ENCODE measurements around the gene ZNF592.
"Not testable (repeated sequence)": the region's sequence is repeated elsewhere in the genome, so short reads cannot be mapped to it uniquely, and the experiment has no call there.

ZNF592 gene, protein sequence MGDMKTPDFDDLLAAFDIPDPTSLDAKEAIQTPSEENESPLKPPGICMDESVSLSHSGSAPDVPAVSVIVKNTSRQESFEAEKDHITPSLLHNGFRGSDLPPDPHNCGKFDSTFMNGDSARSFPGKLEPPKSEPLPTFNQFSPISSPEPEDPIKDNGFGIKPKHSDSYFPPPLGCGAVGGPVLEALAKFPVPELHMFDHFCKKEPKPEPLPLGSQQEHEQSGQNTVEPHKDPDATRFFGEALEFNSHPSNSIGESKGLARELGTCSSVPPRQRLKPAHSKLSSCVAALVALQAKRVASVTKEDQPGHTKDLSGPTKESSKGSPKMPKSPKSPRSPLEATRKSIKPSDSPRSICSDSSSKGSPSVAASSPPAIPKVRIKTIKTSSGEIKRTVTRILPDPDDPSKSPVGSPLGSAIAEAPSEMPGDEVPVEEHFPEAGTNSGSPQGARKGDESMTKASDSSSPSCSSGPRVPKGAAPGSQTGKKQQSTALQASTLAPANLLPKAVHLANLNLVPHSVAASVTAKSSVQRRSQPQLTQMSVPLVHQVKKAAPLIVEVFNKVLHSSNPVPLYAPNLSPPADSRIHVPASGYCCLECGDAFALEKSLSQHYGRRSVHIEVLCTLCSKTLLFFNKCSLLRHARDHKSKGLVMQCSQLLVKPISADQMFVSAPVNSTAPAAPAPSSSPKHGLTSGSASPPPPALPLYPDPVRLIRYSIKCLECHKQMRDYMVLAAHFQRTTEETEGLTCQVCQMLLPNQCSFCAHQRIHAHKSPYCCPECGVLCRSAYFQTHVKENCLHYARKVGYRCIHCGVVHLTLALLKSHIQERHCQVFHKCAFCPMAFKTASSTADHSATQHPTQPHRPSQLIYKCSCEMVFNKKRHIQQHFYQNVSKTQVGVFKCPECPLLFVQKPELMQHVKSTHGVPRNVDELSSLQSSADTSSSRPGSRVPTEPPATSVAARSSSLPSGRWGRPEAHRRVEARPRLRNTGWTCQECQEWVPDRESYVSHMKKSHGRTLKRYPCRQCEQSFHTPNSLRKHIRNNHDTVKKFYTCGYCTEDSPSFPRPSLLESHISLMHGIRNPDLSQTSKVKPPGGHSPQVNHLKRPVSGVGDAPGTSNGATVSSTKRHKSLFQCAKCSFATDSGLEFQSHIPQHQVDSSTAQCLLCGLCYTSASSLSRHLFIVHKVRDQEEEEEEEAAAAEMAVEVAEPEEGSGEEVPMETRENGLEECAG (N-terminal part only)

DNA sequence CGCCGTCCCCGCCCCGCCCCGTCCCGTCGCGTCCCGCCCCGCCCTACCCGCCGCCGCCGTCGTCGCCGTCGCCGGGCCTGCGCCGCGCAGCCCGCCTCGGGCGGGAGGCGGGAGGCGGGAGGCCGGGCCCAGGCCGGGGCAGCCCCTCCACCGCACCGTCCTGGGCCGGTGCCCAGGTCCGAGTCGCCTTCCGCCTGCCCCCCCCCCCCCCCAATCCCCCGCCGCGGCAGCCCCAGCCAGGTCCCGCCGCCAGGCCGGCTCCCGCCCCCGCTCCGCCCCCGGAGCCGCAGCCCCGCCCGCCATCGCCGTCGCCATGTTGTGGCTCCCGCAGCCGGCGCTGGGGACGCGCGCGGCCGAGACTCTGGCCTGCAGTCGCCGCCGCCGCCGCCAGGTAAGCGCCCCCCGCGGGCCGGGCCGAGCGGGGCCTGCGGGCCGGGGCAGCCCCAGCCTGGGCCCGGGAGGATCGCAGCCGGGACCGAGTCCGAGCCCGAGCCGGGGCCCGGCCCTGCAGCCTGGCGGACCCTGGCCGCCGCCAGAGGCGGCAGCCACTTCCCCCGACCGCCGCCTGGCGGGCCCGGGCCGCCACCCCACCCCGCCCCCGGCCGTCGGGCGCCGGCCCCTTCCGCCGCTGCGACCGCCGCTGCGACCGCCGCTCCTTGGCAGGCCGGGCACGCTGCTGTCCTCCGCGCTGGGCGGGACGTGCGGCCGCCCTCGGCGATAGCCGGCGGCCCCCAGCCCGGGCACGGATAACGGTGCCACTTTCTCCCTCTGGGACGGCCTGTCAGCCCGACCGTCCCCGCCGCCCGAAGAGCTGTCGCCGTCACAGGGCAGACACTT lies at the start of gene ZNF592:
ZNF592 (plus strand) TSS at position 319 of the 837 bp plus-strand sequence. CDS start 34,084 bp downstream, outside the sequence.
- DNase-seq (ENCODE audit: low spot score), result peak; percentile 69

GRCh38 chr15:84699538-84700191 lies 48.7 kb upstream of the ZNF592 start:
- DNase-seq (ENCODE audit: low spot score), result no peak

GRCh38 chr15:84702961-84703482 lies 45.4 kb upstream of the ZNF592 start:
- DNase-seq (ENCODE audit: low spot score), result no peak

GRCh38 chr15:84703808-84704207 lies 44.6 kb upstream of the ZNF592 start:
- DNase-seq (ENCODE audit: low spot score), result no peak

- no peak for DNase-seq (ENCODE audit: low spot score)
Observed at GRCh38 chr15:84714372-84714771, 34.0 kb upstream of the ZNF592 start.

GRCh38 chr15:84714821-84715220 lies 33.6 kb upstream of the ZNF592 start:
- no peak for DNase-seq (ENCODE audit: low spot score)

DNA sequence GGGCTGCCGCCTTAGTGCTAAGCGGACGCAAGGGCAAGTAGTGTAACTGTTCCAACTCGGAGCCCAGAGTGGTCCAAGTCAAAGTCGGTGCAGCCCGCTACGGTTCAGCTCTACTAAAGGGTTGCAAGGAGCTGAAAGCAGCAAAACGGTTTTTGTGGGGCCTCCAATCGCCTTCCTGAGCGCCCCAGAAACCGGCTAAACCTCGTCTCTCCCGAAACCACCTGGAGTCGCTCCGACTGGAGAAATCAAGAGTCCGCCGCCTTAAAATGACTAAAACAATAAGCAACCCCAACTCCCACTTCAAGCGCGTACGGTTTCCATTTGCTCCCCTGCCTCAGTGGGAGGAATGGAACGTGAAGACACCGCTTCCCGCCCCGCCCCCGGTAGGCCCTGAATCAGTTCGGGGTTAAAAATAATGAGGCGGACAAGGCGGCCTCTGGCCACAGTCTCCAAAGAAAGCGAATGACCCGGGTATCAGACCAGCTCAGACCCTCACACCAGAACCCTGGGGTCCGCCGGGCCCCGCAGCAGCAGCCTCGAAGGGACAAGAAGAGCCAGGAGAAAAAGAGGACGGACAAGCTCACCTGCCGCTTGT lies 32.9 kb upstream of the ZNF592 start:
- peak; percentile 59 for DNase-seq (ENCODE audit: low spot score)

GRCh38 chr15:84716036-84716732 lies 32.2 kb upstream of the ZNF592 start, which contains the start of gene SEC11A:
Gene SEC11A (minus strand): TSS chr15:84716139. CDS start chr15:84716075, 64 bp downstream.
- DNase-seq (ENCODE audit: low spot score), result peak; percentile 96

- DNase-seq (ENCODE audit: low spot score), result no peak
Observed at GRCh38 chr15:84721371-84721770, 27.0 kb upstream of the ZNF592 start.

DNA sequence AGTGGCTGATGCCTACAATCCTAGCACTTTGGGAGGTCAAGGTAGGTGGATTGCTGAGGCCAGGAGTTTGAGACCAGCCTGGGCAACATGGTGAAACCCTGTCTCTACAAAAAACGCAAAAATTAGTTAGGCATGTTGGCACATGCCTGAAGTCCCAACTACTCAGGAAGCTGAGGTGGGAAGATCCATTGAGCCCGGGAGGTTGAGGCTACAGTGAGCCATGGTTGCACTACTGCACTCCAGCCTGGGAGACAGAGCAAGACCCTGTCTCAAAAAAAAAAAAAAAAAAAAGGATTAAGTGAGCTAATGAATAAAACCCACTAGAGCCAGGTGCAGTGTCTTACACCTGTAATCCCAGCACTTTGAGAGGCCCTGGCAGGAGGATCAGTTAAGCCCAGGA lies 25.8 kb upstream of the ZNF592 start:
- no peak for DNase-seq (ENCODE audit: low spot score)

DNA sequence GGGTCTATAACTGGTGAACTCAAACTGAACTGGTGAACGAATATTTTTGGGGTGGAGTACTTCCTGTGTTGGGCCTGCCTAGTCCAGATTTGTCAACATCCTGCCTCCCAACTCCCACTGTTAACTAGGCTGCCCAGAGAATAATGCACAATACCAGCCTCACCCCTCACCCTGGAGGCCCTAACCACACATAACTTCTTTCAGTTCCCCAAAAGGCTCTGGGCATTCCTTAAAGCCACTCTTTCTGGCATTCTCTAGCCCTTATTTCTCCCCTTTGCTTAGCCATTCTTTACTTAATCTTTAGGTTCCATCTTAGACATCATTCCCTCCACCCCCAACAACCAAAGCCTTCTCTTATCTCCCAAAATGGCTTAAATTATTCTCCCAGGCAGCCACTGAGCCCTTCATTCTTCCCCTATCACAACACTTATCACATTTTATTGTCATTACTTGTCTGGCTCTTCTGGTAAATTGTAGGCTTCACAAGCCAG lies 23.3 kb upstream of the ZNF592 start:
- peak; percentile 25 for DNase-seq (ENCODE audit: low spot score)

GRCh38 chr15:84727429-84727828 lies 21.0 kb upstream of the ZNF592 start:
- no peak for DNase-seq (ENCODE audit: low spot score)

DNA sequence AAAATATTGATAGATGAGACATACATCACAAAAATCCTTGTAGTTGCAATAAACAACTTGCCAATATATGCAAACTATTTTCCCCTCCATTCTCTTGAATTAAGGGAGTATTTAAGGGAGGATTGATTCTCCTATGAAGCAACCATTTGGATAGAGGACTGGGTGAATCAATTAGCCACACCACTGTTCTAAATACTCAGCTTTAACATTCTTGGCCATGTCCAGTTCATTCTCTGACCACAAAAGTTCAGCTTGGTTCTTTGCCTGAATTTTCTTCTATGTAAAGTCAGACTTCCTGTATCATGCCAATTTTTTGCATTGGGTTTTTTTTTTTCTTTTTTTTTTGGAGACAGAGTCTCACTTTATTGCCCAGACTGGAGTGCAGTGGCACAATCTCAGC lies 16.6 kb upstream of the ZNF592 start:
- no peak for DNase-seq (ENCODE audit: low spot score)

DNA sequence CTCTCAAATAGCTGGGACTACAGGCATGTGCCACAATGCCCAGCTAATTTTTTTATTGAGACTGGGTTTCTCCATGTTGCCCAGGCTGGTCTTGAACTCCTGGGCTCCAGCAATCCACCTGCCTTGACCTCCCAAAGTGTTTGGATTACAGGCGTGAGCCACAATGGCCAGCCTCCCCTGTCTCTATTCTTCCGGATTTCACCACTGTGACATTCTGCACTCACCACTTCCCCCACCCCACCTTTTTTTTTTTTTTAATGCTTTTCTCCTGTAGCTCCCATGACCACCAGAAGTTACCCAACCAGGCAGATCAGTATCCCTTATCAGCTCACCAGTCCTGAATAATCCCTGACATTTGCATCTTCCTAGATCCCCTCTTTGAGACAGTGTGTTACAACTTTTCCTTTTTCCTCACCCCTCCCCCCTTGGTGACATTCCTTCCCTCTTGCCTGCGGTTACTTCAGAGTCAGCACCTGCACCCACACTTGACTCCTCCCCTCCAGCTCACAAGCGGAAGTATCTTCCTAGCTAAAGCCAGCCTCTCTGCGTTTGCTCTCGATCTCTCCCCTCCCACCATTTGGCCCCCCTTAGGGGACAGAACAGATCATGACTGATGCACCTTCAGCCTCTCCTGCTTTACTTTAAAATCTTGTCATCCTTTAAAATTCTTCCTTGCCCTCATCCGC lies 13.5 kb upstream of the ZNF592 start:
- peak; percentile 95 for DNase-seq (ENCODE audit: low spot score)

GRCh38 chr15:84735480-84736061 lies 12.8 kb upstream of the ZNF592 start:
- not testable (repeated sequence) for DNase-seq (ENCODE audit: low spot score)

DNA sequence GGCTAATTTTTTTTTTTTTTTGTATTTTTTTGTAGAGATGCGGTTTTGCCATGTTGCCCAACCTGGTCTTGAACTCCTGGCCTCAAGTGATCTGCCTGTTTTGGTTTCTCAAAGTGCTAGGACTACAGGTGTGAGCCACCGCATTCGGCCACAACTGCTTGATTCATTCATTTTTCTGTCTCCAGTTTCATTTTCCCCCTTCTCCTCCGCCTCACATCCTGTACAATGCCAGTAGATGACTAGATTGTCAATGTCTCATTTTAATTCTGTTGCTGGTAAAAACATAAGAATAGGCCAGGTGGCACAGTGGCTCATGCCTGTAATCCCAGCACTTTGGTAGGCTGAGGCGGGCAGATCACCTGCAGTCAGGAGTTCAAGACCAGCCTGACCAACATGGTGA lies 12.0 kb upstream of the ZNF592 start:
- DNase-seq (ENCODE audit: low spot score), result peak; percentile 70

GRCh38 chr15:84737005-84737404 lies 11.4 kb upstream of the ZNF592 start:
- DNase-seq (ENCODE audit: low spot score), result no peak

GRCh38 chr15:84740691-84741090 lies 7.7 kb upstream of the ZNF592 start:
- no peak for DNase-seq (ENCODE audit: low spot score)

All from NAMALWA (cell line).